Endothelial cell of umbilical vein (primary cell): ENCODE data around the gene MYLIP.

Experiments
- CTCF ChIP-seq, 2 donors: IDR thresholded peaks; 1 replicate in 1 of 2; 2 replicates in 1 of 2; pipeline ENCODE4 v1.5.1; 2011; ENCODE audit warnings: low read length in 2 of 2, mild to moderate bottlenecking in 2 of 2, moderate library complexity in 2 of 2, control low read depth in 1 of 2, inconsistent platforms in 1 of 2, low read depth in 1 of 2; ENCODE audit not compliant: insufficient read depth in 1 of 2; ENCODE audit errors: extremely low read depth in 1 of 2
- EZH2 ChIP-seq: IDR thresholded peaks from 2 replicates; pipeline ENCODE4 v1.6.1; 2012; ENCODE audit warnings: borderline replicate concordance, low read depth, mild to moderate bottlenecking, moderate library complexity, low read length, inconsistent platforms; ENCODE audit not compliant: severe bottlenecking
- GATA2 ChIP-seq: IDR thresholded peaks from 2 replicates; pipeline ENCODE4 v1.7.0; 2011; ENCODE audit warnings: low read depth, mild to moderate bottlenecking, moderate library complexity, mixed read lengths, low read length; ENCODE audit not compliant: insufficient read length, insufficient read depth
- JUN ChIP-seq: IDR thresholded peaks from 2 replicates; pipeline ENCODE4 v1.6.1; 2011; ENCODE audit warnings: borderline replicate concordance, low read depth; ENCODE audit not compliant: insufficient read length, insufficient read depth
- MAX ChIP-seq: IDR thresholded peaks from 2 replicates; pipeline ENCODE4 v1.6.1; 2011; ENCODE audit not compliant: insufficient read depth, insufficient read length
- MYC ChIP-seq: IDR thresholded peaks from one replicate; pipeline ENCODE4 v1.6.1; 2011; ENCODE audit warnings: mild to moderate bottlenecking, low read depth, low read length
- POLR2A ChIP-seq: IDR thresholded peaks from 2 replicates; pipeline ENCODE4 v1.6.1; 2012; ENCODE audit warnings: low read depth, mild to moderate bottlenecking, control low read depth, low read length
- POLR2AphosphoS5 ChIP-seq: IDR thresholded peaks from 2 replicates; pipeline ENCODE4 v1.6.1; 2012; ENCODE audit warnings: low read depth, mild to moderate bottlenecking, control low read depth, low read length, moderate library complexity; ENCODE audit not compliant: insufficient read depth

- TF ChIP-seq EZH2 (no peak), CTCF (IDR thresholded peaks at IDR 0.05; ENCODE audit: extremely low read depth in 1 of 2, insufficient read depth in 1 of 2, low read depth in 1 of 2, low read length in 2 of 2) (no peak), GATA2 (no peak), POLR2A (no peak), POLR2AphosphoS5 (no peak), JUN (no peak), MYC (no peak), MAX (no peak)
Observed at GRCh38 chr6:16187176-16187575, 58.3 kb downstream of the MYLIP start.
